Activated T-helper 17 cell treated with anti-CD3 and anti-CD28 coated beads, Interleukin-2, amount 50 U/mL, for 72 hours (primary cell): ENCODE measurements around the gene TMEM59. TPM values are rescaled to one million over a fixed set of nuclear protein-coding genes. Genes with fewer than 3 reads are reported as not detected.
"Not testable (repeated sequence)": the region's sequence is repeated elsewhere in the genome, so short reads cannot be mapped to it uniquely, and the experiment has no call there.

Experiments used
- ATAC-seq: fragments of 150-1000 bp; cut with Tn5 transposase; replicated peaks from 2 replicates; pipeline ENCODE4 v1.10.0; 2021; ENCODE audit warnings: mild to moderate bottlenecking, moderate library complexity
- H3K27ac Mint-ChIP-seq: one replicate; pipeline ENCODE4 v1.8.0; 2022; ENCODE audit warnings: mixed read lengths
- H3K27me3 Mint-ChIP-seq: one replicate; pipeline ENCODE4 v1.8.0; 2022; ENCODE audit warnings: mixed read lengths
- H3K36me3 Mint-ChIP-seq: one replicate; pipeline ENCODE4 v1.8.0; 2022; ENCODE audit warnings: low read depth, mild to moderate bottlenecking, mixed read lengths
- H3K4me1 Mint-ChIP-seq: one replicate; pipeline ENCODE4 v1.8.0; 2022; ENCODE audit warnings: mixed read lengths
- H3K4me3 Mint-ChIP-seq: one replicate; pipeline ENCODE4 v1.8.0; 2022; ENCODE audit warnings: mild to moderate bottlenecking, mixed read lengths
- H3K9me3 Mint-ChIP-seq: one replicate; pipeline ENCODE4 v1.8.0; 2022; ENCODE audit warnings: mixed read lengths
- total RNA-seq, 2 donors: library from RNA; stranded (reverse); gene quantifications; one replicate each; pipeline ENCODE4 v1.2.3, GENCODE V29; 2022

TMEM59 gene
- total RNA-seq, 2 donors from 2014 or later: 173 to 188 TPM

DNA sequence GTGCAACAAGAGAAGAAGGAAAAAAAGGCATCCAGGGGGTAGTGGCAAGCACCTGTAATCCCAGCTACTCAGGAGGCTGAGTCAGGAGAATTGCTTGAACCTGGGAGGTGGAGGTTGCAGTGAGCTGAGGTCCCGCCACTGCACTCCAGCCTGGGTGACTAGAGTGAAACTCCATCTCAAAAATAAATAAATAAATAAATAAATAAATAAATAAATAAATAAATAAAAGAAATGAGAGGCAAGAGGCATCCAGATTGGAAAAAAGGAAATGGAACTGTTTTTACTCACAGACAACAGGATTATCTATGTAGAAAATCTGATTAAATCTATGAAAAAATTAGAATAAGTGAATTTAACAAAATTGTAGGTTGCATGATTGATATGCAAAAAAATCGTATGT lies 58.5 kb downstream of the TMEM59 start:
- H3K4me3 Mint-ChIP-seq, H3K9me3 Mint-ChIP-seq, H3K36me3 Mint-ChIP-seq, H3K4me1 Mint-ChIP-seq, H3K27me3 Mint-ChIP-seq, H3K27ac Mint-ChIP-seq, ATAC-seq: not testable (repeated sequence)

DNA sequence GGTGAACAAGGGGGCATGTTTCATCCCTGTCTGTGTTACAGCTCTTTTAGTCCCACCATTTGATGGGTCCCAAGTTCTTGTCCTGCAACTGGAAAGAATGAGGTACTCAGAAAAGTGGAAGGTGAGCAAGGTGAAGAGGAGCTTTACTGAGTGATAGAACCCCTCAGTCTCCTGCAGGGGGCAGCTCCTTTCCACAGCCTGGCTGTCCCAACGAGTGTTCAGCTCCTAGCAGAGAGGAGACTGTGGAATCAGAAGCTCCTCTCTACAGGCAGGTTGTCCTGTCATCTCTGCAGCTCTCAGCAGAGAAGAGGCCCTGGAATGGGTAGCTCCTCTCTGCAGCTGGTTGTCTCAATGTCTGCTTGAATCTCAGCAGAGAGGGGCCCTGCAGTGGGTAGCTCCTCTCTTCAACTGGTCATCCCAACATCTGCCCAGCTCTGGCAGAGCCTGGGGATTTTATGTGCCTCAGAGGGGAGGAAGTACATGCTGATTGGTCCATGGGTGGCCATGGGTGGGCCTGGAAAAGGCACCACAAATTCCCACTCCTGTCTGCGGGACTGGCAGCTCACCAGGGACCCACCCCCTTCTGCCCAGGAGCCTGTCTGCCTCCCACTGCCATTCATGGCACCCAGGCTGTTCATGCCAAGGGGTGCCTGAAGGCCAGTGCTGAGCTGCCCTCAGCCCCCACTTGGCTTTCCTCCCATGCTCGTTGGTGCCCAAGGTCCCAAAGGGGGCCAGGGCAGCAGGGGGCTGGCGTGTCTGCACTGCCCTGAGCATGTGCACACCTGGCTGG lies 60.7 kb downstream of the TMEM59 start:
- Mint-ChIP-seq H3K4me1 (no peaks in the 10 kb centered on the region), H3K4me3 (no peak overlapping the region), H3K27me3 (no peaks in the 10 kb centered on the region), H3K9me3 (no peaks in the 10 kb centered on the region), H3K27ac (no peak overlapping the region), H3K36me3 (no peaks in the 10 kb centered on the region)
- ATAC-seq: no peak

DNA sequence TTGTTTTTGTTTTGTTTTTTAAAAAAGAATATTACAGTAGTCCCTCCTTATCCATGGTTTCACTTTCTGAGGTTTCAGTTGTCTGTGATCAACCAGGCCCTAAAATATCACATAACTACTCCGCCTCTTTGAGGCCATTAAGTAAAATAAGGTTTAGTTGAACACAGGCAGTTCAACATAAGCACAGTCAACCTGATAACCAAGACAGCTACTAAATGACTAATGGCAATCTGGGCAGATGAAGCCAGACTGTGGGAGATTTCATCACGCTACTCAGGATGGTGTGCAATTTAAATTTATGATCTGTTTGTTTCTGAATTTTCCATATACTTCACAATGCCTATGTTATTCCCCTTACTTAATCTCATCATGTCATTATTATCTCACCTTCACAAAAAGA lies 65.1 kb downstream of the TMEM59 start:
- Mint-ChIP-seq H3K9me3 (no peaks in the 10 kb centered on the region), H3K27me3 (no peaks in the 10 kb centered on the region), H3K36me3 (no peaks in the 10 kb centered on the region), H3K4me3 (no peak overlapping the region), H3K4me1 (no peaks in the 10 kb centered on the region), H3K27ac (no peak overlapping the region)
- peak; percentile 83 for ATAC-seq

DNA sequence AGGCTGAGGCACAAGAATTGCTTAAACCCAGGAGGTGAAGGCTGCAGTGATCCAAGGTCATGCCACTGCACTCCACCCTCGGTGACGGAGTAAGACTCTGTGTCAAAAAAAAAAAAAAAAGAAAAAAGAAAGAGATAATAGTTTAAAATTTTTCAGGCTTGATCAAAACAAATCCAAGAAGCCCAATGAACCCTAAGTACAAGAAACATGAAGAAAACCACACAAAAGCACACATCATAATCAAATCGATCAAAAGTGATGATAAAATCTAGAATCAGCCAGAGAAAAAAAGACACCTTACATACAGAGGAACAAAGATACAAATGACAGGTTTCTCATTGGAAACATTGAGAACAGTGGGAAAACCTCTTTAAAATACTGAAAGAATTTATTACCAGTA lies 66.5 kb downstream of the TMEM59 start:
- Mint-ChIP-seq H3K4me3 (no peak overlapping the region), H3K4me1 (no peaks in the 10 kb centered on the region), H3K27ac (no peak overlapping the region), H3K9me3 (no peaks in the 10 kb centered on the region), H3K36me3 (no peaks in the 10 kb centered on the region), H3K27me3 (peaks cover 4% of the 10 kb centered on the region)
- ATAC-seq: no peak

DNA sequence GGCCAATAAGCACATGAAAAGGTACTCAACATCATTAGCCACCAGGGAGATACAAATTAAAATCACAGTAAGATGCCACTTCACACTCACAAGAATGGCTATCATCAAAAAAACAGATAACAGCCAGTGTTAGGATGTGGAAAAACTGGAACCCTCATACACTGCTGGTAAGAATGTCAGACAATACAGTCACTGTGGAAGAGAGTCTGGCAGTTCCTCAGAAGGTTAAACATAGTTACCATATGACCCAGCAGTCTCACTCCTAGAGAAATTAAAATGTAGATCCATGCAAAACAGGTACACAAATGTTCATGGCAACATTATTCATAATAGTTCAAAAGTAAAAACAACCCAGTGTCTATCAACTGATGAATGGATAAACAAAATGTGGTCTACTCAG lies 68.3 kb downstream of the TMEM59 start:
- Mint-ChIP-seq H3K4me3 (no peak overlapping the region), H3K36me3 (no peaks in the 10 kb centered on the region), H3K9me3 (no peaks in the 10 kb centered on the region), H3K4me1 (no peaks in the 10 kb centered on the region), H3K27me3 (peaks cover 4% of the 10 kb centered on the region), H3K27ac (no peak overlapping the region)
- no peak for ATAC-seq

DNA sequence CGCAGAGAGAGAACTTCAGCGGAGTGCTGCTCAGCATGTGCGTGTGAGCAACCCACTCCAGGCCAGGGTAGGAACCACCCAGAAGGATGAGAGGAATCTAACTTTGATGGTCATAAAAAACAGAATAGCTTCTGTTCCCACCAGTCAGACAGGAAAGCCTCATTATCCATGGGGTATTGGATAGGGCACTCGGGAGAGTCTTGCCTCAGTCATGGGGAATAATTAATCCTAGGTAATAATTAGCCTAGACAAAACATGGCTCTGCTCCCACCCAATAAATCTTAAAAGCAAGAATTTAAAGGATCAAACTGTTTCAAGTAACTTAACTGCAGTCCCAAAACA lies 70.3 kb downstream of the TMEM59 start:
- Mint-ChIP-seq H3K4me3 (no peak overlapping the region), H3K27me3 (peaks cover 4% of the 10 kb centered on the region), H3K4me1 (no peaks in the 10 kb centered on the region), H3K27ac (no peak overlapping the region), H3K9me3 (no peaks in the 10 kb centered on the region), H3K36me3 (no peaks in the 10 kb centered on the region)
- ATAC-seq: no peak

DNA sequence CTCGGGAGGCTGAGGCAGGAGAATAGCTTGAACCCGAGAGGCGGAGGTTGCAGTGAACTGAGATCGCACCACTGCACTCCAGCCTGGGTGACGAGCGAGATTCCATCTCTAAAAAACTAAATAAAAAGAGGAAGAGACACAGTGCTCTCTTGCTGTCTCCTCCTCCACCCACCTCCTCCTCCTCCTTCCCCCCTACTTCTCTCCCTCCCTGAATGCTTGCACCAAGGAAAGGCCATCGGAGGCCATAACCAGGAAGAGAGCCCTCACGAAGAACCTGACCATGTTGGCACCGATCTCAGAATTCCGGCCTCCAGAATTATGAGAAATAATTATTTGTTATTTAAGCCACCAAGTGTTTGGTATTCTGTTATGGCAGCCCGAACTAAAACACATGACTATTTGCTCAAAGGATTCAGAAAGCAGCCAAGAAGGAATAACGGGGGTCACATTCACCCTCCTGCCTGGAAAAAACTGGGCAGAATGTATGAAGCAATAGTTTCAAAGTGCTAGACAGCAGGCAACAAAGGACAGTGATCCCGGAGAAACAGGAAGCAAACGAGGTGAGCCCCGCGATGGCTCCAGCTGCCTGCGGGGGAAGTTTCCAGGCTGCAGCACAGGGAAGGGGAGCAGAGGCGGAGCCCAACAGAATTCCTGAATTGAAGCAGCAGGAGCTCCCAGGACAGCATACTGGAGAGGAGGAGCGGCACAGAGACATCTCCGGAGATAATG lies 70.8 kb downstream of the TMEM59 start:
- Mint-ChIP-seq H3K9me3 (no peaks in the 10 kb centered on the region), H3K36me3 (no peaks in the 10 kb centered on the region), H3K4me3 (no peak overlapping the region), H3K27me3 (peaks cover 4% of the 10 kb centered on the region), H3K4me1 (no peaks in the 10 kb centered on the region), H3K27ac (no peak overlapping the region)
- no peak for ATAC-seq

DNA sequence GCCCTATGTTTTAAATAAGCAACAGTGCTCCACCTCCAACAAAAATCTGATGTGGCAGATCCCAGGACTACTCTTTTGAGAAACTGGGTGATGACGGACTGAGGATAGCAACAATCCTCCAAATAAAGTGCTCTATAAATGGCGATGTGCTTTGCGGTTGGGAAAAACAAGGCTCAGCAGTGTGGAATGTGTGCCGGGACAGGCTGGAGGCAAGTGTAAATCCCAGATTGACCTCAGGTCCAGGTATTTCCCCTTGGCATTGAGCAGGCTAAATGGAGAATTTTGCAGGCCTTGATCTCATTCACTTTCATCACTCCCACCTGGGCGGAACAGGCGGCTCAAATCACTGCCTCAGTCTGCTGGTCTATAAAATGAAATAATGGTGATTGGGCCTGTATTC lies 71.8 kb downstream of the TMEM59 start:
- H3K4me1 Mint-ChIP-seq: no peaks in the 10 kb centered on the region
- no peaks in the 10 kb centered on the region for H3K36me3 Mint-ChIP-seq
- no peak overlapping the region for H3K4me3 Mint-ChIP-seq
- H3K27ac Mint-ChIP-seq: no peak overlapping the region
- H3K9me3 Mint-ChIP-seq: no peaks in the 10 kb centered on the region
- ATAC-seq: no peak
- peaks cover 4% of the 10 kb centered on the region for H3K27me3 Mint-ChIP-seq

DNA sequence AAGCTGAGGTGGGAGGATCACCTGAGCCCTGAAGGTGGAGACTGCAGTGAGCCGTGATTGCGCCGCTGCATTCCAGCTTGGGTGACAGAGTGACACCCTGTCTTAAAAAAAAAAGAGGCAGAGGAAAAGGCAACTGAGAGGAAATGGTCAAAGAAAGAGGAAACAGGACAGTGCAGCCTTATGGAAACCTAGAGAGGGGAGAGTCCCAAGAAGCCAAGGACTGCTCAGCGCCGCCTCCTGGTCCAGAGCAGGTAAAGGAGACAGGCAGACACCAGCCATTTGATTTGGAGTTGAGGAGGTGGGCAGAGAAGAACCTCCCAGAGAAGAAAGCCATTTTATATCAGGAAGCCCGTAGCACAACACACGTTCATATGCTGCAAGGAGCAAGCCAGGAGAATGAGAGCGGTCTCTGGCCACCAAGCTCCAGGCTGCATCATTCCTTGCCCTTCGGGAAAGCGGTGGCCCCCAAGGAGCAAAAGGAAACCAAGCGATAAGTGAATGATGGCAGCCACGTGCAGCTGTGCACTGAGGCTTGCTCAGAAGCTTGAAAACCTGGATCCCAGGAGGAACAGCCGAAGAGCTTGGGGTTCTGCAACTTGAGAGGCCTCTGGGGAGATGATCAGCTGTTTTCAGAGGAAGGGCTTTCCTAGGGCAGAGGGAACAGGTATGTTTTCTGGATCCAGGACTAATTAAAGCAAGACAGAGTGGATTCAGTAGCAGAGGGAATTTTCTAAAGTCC lies 73.1 kb downstream of the TMEM59 start:
- Mint-ChIP-seq H3K4me3 (no peak overlapping the region), H3K4me1 (no peaks in the 10 kb centered on the region), H3K27ac (no peak overlapping the region), H3K36me3 (no peaks in the 10 kb centered on the region), H3K27me3 (peaks cover 4% of the 10 kb centered on the region), H3K9me3 (no peaks in the 10 kb centered on the region)
- no peak for ATAC-seq

Other genes starting within 250 kb of the TMEM59 start
- gene NDC1, start 214.9 kb downstream of the TMEM59 start, total RNA-seq: 10 to 100 TPM; 23.3 to 44.5 TPM
- 10 to 100 TPM; 13.7 to 14.8 TPM for gene YIPF1, start 163.4 kb downstream of the TMEM59 start, total RNA-seq
- not detected for gene DIO1, start 159.0 kb downstream of the TMEM59 start, total RNA-seq
- 10 to 100 TPM; 71.3 to 99.6 TPM for gene IFT25, start 107.5 kb downstream of the TMEM59 start, total RNA-seq
- 10 to 100 TPM; 25.2 to 28.5 TPM for gene LRRC42, start 106.9 kb downstream of the TMEM59 start, total RNA-seq
- gene LDLRAD1, start 35.0 kb downstream of the TMEM59 start, total RNA-seq: not detected
- 10 to 100 TPM; 14.7 to 15.2 TPM for gene TCEANC2, start 404 bp upstream of the TMEM59 start, total RNA-seq
- gene CDCP2, start 99.8 kb upstream of the TMEM59 start, total RNA-seq: under 1 TPM in 1 of 2 donors, not detected in 1; 0.16 TPM
- 10 to 100 TPM; 11.9 to 12.7 TPM for gene CYB5RL, start 146.8 kb upstream of the TMEM59 start, total RNA-seq
- gene MRPL37, start 147.0 kb upstream of the TMEM59 start, total RNA-seq: 100 to 1,000 TPM; 115 to 164 TPM